ENCODE data around the gene ACAD10. TPM values are rescaled to one million over a fixed set of nuclear protein-coding genes. Genes with fewer than 3 reads are reported as not detected.

ACAD10 gene
- total RNA-seq, 1 experiment from 2014 or later, result 25.3 TPM

DNA sequence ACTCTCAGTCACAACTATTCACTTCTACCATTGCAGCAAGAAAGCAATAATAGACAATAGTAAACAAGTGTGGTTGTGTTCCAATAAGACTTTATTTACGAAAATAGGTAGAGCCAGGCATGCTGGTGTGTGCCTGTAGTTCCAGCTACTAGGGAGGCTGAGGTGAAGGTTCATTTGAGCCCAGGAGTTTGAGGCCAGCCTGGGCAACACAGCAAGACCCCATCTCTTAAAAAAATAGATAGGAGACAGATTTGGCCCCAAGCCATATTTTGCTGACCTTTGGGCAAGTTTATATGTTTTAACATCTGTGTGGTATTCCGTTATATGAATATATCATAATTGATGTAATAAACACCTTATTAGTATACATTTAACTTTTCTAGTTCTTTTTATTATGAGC is 14.1 kb downstream of the ACAD10 start:
- Histone ChIP-seq H3K4me3 (replicated peaks in 1 of 2; ENCODE audit: low read depth in 1 of 2, low read length in 2 of 2) (no peak overlapping the region), H3K79me2 (ENCODE audit: insufficient read depth, low read length) (no peaks in the 10 kb centered on the region), H3K9me2 (ENCODE audit: insufficient read depth) (no peaks in the 10 kb centered on the region), H3K4me1 (ENCODE audit: control insufficient read depth in 1 of 2, insufficient read depth in 2 of 2, low read length in 2 of 2) (no peaks in the 10 kb centered on the region), H3K9ac (ENCODE audit: low read length) (no peak overlapping the region), H3K4me2 (ENCODE audit: low read length) (no peak overlapping the region), H4K20me1 (ENCODE audit: insufficient read depth) (no peaks in the 10 kb centered on the region), H3K36me3 (ENCODE audit: control insufficient read depth in 1 of 2, insufficient read depth in 2 of 2, low read length in 2 of 2) (peaks cover 7 to 9% of the 10 kb centered on the region in 2 experiments; a peak in 2 of 4 replicates), H3K9me3 (ENCODE audit: control insufficient read depth in 1 of 2, insufficient read depth in 1 of 2, low read depth in 1 of 2, low read length in 2 of 2) (no peaks in the 10 kb centered on the region), H2AFZ (ENCODE audit: low read depth, low read length, poor library complexity, severe bottlenecking) (no peak overlapping the region), H3K27me3 (ENCODE audit: insufficient read depth, low read length) (no peaks in the 10 kb centered on the region), H3K27ac (ENCODE audit: low read depth, low read length) (no peak overlapping the region)
- no peak for TF ChIP-seq JUND (IDR thresholded peaks at IDR 0.05)
- TF ChIP-seq EGR1 (IDR thresholded peaks at IDR 0.05; ENCODE audit: low read depth), result no peak
- TF ChIP-seq RAD21 (IDR thresholded peaks at IDR 0.05; ENCODE audit: low read depth), result no peak
- no peak for TF ChIP-seq ELF1 (IDR thresholded peaks at IDR 0.05; ENCODE audit: borderline replicate concordance, low read depth)
- TF ChIP-seq TCF7L2 (IDR thresholded peaks at IDR 0.05; ENCODE audit: borderline replicate concordance, extremely low read depth, insufficient read depth, insufficient read length), result no peak
- TF ChIP-seq SIN3A (IDR thresholded peaks at IDR 0.05; ENCODE audit: low read depth), result no peak
- no peak for TF ChIP-seq CBX3 (IDR thresholded peaks at IDR 0.05; ENCODE audit: low read depth)
- TF ChIP-seq, protein P1, sequence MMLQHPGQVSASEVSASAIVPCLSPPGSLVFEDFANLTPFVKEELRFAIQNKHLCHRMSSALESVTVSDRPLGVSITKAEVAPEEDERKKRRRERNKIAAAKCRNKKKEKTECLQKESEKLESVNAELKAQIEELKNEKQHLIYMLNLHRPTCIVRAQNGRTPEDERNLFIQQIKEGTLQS (IDR thresholded peaks at IDR 0.05), result no peak
- TF ChIP-seq POLR2A (IDR thresholded peaks at IDR 0.05; ENCODE audit: borderline replicate concordance, extremely low read depth, insufficient read depth, insufficient read length), result no peak
- TF ChIP-seq, protein P2, sequence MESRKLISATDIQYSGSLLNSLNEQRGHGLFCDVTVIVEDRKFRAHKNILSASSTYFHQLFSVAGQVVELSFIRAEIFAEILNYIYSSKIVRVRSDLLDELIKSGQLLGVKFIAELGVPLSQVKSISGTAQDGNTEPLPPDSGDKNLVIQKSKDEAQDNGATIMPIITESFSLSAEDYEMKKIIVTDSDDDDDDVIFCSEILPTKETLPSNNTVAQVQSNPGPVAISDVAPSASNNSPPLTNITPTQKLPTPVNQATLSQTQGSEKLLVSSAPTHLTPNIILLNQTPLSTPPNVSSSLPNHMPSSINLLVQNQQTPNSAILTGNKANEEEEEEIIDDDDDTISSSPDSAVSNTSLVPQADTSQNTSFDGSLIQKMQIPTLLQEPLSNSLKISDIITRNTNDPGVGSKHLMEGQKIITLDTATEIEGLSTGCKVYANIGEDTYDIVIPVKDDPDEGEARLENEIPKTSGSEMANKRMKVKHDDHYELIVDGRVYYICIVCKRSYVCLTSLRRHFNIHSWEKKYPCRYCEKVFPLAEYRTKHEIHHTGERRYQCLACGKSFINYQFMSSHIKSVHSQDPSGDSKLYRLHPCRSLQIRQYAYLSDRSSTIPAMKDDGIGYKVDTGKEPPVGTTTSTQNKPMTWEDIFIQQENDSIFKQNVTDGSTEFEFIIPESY (IDR thresholded peaks at IDR 0.05; ENCODE audit: extremely low read depth, insufficient replicate concordance, low read length), result no peak
- no peak for TF ChIP-seq SRF (IDR thresholded peaks at IDR 0.05; ENCODE audit: low read depth)
- TF ChIP-seq ZNF274 (IDR thresholded peaks at IDR 0.05; ENCODE audit: low read depth, low read length), result no peak
- TF ChIP-seq POLR2AphosphoS5 (IDR thresholded peaks at IDR 0.05; ENCODE audit: low read depth, low read length), result no peak
- no peak for TF ChIP-seq ZFX (IDR thresholded peaks at IDR 0.05)
- TF ChIP-seq YY1 (IDR thresholded peaks at IDR 0.05; ENCODE audit: extremely low read depth, insufficient replicate concordance, low read depth, low read length), result no peak
- TF ChIP-seq FOSL1 (IDR thresholded peaks at IDR 0.05; ENCODE audit: low read depth), result no peak
- TF ChIP-seq, protein P3, sequence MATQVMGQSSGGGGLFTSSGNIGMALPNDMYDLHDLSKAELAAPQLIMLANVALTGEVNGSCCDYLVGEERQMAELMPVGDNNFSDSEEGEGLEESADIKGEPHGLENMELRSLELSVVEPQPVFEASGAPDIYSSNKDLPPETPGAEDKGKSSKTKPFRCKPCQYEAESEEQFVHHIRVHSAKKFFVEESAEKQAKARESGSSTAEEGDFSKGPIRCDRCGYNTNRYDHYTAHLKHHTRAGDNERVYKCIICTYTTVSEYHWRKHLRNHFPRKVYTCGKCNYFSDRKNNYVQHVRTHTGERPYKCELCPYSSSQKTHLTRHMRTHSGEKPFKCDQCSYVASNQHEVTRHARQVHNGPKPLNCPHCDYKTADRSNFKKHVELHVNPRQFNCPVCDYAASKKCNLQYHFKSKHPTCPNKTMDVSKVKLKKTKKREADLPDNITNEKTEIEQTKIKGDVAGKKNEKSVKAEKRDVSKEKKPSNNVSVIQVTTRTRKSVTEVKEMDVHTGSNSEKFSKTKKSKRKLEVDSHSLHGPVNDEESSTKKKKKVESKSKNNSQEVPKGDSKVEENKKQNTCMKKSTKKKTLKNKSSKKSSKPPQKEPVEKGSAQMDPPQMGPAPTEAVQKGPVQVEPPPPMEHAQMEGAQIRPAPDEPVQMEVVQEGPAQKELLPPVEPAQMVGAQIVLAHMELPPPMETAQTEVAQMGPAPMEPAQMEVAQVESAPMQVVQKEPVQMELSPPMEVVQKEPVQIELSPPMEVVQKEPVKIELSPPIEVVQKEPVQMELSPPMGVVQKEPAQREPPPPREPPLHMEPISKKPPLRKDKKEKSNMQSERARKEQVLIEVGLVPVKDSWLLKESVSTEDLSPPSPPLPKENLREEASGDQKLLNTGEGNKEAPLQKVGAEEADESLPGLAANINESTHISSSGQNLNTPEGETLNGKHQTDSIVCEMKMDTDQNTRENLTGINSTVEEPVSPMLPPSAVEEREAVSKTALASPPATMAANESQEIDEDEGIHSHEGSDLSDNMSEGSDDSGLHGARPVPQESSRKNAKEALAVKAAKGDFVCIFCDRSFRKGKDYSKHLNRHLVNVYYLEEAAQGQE (IDR thresholded peaks at IDR 0.05; ENCODE audit: low read depth), result no peak
- no peak for TF ChIP-seq EZH2phosphoT487 (IDR thresholded peaks at IDR 0.05; ENCODE audit: borderline replicate concordance)
- no peak for TF ChIP-seq SP1 (IDR thresholded peaks at IDR 0.05; ENCODE audit: low read depth)
- no peak for TF ChIP-seq CEBPB (IDR thresholded peaks at IDR 0.05; ENCODE audit: low read depth)
- ChIA-PET POLR2A (no interaction called here), CTCF (no interaction called here), RAD21 (ENCODE audit: low non-redundant PET in 1 of 2, low total read pairs in 2 of 2, uncharacterized antibody in 2 of 2, unreplicated experiment in 2 of 2) (no interaction called here)
- DNase-seq (ENCODE audit: low read depth, low spot score), result no peak
- ATAC-seq, result no peak
- no TSS peak for BruUV-seq (replicated peaks)
- intact Hi-C loops (cut with micrococcal nuclease), result no loop called here

Data from HCT116 (cell line).